ENCODE data around the gene GIT2.

DNA sequence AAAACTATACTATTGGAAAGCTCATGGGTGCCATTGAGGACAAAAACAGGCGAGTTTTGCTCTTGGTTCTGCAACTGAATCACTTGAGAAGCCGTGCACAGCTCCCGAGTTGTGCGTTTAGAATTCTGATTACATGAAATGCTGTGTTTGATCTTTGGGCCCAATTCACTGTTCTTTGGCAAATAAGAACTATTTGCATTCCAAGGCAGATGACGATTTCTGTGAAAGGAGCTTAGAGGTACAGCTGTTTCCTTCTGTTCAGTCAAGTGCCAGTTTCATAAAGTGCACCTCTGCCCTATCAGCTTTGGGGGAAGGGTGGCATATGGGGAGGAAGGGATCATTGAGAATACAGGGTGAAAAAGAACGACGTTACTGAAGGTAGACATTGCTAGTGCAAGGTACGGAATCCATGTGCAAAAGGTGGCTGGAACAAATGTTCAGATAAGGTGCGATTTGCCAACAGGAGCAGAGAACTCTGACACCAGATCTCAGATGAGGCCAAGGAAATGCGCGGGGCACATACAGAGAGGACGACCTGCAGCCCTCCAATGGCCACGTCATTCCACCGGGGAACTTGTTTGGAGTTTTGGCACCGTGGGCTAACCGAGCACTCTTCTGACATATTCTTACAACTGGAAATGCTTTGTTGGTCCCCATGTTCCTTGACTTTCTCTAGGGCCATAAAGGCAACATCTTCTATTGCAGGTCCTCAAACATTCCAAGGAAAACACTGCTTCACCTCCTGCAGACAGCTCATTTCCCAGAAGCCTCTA, 66.0 kb downstream of the GIT2 start:
- TF ChIP-seq, protein P1, sequence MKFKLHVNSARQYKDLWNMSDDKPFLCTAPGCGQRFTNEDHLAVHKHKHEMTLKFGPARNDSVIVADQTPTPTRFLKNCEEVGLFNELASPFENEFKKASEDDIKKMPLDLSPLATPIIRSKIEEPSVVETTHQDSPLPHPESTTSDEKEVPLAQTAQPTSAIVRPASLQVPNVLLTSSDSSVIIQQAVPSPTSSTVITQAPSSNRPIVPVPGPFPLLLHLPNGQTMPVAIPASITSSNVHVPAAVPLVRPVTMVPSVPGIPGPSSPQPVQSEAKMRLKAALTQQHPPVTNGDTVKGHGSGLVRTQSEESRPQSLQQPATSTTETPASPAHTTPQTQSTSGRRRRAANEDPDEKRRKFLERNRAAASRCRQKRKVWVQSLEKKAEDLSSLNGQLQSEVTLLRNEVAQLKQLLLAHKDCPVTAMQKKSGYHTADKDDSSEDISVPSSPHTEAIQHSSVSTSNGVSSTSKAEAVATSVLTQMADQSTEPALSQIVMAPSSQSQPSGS (IDR thresholded peaks at IDR 0.05; ENCODE audit: low read length): no peak
- TF ChIP-seq CTCF (IDR thresholded peaks at IDR 0.05; ENCODE audit: control extremely low read depth in 1 of 3, insufficient read depth in 1 of 3, low read depth in 1 of 3, low read length in 3 of 3) (no peak), RFX5 (IDR thresholded peaks at IDR 0.05; ENCODE audit: borderline replicate concordance, low read depth, low read length) (no peak), CREB1 (IDR thresholded peaks at IDR 0.05) (no peak), NRF1 (IDR thresholded peaks at IDR 0.05; ENCODE audit: low read depth, low read length) (no peak), SIN3A (conservative IDR thresholded peaks at IDR 0.05 in 1 of 2, IDR thresholded peaks at IDR 0.05 in 1 of 2; ENCODE audit: low read depth in 1 of 2, low read length in 2 of 2) (no peak), KDM5A (IDR thresholded peaks at IDR 0.05; ENCODE audit: low read length) (no peak)
